Brain microvascular endothelial cell (primary cell): ENCODE data around the gene IPO13.

Experiments
- DNase-seq: peaks from one replicate; pipeline ENCODE4 v3.0.0-alpha.2; 2020
- H3K27ac ChIP-seq: fragments of 250-450 bp; sonication (Bioruptor Pico); 2 replicates; pipeline ENCODE4 v1.5.1; 2020; ENCODE audit warnings: mild to moderate bottlenecking, moderate library complexity
- H3K27me3 ChIP-seq: fragments of 250-450 bp; sonication (Bioruptor Pico); replicated peaks from 2 replicates; pipeline ENCODE4 v1.5.1; 2020; ENCODE audit warnings: mild to moderate bottlenecking
- H3K36me3 ChIP-seq: fragments of 250-450 bp; sonication (Bioruptor Pico); replicated peaks from 2 replicates; pipeline ENCODE4 v1.5.1; 2020; ENCODE audit warnings: mild to moderate bottlenecking
- H3K4me3 ChIP-seq: 2 replicates; pipeline ENCODE4 v1.5.1; 2011; ENCODE audit warnings: low read depth, mild to moderate bottlenecking, control low read depth, low read length, moderate library complexity
- in situ Hi-C: cut with HindIII; loops from 2 replicates; pipeline ENCODE4 v1.10.0; 2017; ENCODE audit warnings: low sequenced_read_pairs, low pct_ligation_motif_present
- TF ChIP-seq, protein P1 (sequence below): IDR thresholded peaks from 2 replicates; pipeline ENCODE4 v1.5.1; 2011; ENCODE audit warnings: low read depth, mild to moderate bottlenecking, moderate library complexity, low read length, control low read depth, inconsistent platforms; ENCODE audit errors: missing control alignments

The IPO13 gene

DNA sequence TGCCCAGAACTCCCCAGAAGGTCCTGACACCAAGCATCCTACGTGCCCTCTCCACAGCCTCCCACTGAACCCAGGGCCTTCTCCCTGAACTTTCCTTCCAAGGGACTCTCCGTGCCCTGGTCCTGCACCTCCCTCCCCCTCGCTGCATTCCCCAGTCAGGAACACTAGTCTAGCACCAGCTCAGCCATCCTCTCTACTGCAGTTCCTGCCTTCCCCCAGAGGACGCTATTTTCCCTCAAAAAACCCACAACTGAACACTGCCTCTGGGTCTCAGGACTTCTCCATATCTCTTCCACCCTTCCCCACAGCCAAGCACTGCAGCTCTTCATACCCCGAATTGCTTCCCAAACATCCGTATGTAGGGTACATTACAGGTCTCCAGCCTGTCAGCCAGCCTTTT, 25.7 kb upstream of the IPO13 start:
- Histone ChIP-seq H3K27me3 (no peaks in the 10 kb centered on the region), H3K4me3 (no peak overlapping the region), H3K27ac (no peak overlapping the region), H3K36me3 (no peaks in the 10 kb centered on the region)
- TF ChIP-seq, protein P1, sequence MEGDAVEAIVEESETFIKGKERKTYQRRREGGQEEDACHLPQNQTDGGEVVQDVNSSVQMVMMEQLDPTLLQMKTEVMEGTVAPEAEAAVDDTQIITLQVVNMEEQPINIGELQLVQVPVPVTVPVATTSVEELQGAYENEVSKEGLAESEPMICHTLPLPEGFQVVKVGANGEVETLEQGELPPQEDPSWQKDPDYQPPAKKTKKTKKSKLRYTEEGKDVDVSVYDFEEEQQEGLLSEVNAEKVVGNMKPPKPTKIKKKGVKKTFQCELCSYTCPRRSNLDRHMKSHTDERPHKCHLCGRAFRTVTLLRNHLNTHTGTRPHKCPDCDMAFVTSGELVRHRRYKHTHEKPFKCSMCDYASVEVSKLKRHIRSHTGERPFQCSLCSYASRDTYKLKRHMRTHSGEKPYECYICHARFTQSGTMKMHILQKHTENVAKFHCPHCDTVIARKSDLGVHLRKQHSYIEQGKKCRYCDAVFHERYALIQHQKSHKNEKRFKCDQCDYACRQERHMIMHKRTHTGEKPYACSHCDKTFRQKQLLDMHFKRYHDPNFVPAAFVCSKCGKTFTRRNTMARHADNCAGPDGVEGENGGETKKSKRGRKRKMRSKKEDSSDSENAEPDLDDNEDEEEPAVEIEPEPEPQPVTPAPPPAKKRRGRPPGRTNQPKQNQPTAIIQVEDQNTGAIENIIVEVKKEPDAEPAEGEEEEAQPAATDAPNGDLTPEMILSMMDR, result no peak
- in situ Hi-C loops, result no loop called here
- DNase-seq, result no peak

DNA sequence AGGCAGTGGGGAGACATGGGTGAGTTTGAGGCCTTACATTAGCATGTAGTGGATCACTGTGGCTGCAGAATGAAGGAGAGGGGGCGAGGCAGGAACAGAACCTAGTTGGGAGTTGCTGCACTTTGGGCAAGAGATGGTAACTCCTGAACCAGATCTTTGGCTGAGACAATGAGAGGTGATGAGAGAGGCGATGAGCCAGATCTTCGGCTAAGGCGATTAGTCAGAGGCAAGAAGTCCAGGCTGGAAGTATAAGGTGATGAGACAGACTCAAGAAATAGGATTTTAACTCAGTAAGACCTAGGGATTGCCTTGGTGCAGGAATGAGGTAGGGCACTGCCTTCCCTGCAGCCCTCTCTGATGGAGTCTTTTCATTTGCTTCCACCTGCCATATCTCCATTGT, 22.2 kb upstream of the IPO13 start:
- H3K27ac ChIP-seq, result no peak overlapping the region
- TF ChIP-seq, protein P1, result no peak
- DNase-seq, result no peak
- H3K36me3 ChIP-seq, result no peaks in the 10 kb centered on the region
- in situ Hi-C loops, result no loop called here
- H3K27me3 ChIP-seq, result no peaks in the 10 kb centered on the region
- H3K4me3 ChIP-seq, result no peak overlapping the region

DNA sequence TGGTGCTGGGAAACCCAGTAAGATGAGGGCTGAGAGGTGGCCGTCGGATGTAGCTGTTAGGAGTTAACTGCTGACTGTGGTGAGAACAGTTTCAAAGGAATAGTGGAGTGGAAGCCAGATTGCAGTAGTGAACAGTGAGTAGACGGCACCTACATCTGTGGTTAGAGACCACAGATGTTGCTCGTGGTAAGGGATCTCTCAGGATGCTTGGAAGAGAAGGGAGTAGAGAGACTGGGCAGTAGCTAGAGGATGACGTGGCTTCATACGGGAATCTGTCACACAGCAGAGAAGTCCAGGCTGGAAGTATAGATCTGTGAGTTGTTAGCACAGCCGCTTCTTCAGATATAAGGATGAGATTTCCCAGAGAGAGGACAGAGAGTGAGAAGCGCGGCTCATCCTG, 20.9 kb upstream of the IPO13 start:
- in situ Hi-C loops, result loop anchor here (25.0 kb wide), 1 partner anchor 164 kb away; no protein-coding TSS in a partner anchor
- no peak overlapping the region for H3K27ac ChIP-seq
- TF ChIP-seq, protein P1, result no peak
- no peak overlapping the region for H3K4me3 ChIP-seq
- DNase-seq, result no peak
- no peaks in the 10 kb centered on the region for H3K27me3 ChIP-seq
- peaks cover 2% of the 10 kb centered on the region for H3K36me3 ChIP-seq

DNA sequence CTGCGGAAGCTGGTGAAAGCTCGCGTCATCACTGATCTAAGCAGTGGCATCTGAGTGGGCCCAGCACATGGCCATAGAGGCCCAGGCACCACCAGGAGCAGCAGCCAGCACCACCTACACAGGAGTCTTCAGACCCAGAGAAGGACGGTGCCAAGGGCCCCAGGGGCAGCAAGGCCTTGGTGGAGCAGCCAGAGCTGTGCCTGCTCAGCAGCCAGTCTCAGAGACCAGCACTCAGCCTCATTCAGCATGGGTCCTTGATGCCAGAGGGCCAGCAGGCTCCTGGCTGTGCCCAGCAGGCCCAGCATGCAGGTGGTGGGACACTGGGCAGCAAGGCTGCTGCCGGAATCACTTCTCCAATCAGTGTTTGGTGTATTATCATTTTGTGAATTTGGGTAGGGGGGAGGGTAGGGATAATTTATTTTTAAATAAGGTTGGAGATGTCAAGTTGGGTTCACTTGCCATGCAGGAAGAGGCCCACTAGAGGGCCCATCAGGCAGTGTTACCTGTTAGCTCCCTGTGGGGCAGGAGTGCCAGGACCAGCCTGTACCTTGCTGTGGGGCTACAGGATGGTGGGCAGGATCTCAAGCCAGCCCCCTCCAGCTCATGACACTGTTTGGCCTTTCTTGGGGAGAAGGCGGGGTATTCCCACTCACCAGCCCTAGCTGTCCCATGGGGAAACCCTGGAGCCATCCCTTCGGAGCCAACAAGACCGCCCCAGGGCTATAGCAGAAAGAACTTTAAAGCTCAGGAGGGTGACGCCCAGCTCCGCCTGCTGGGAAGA, 16.4 kb upstream of the IPO13 start:
- no peak for DNase-seq
- Histone ChIP-seq H3K36me3 (peaks cover 2% of the 10 kb centered on the region), H3K27me3 (no peaks in the 10 kb centered on the region), H3K27ac (peak overlapping the region; percentile 50), H3K4me3 (no peak overlapping the region)
- in situ Hi-C loops, result loop anchor here (25.0 kb wide), 1 partner anchor 168 kb away; no protein-coding TSS in a partner anchor
- TF ChIP-seq, protein P1, result peak; percentile 57

DNA sequence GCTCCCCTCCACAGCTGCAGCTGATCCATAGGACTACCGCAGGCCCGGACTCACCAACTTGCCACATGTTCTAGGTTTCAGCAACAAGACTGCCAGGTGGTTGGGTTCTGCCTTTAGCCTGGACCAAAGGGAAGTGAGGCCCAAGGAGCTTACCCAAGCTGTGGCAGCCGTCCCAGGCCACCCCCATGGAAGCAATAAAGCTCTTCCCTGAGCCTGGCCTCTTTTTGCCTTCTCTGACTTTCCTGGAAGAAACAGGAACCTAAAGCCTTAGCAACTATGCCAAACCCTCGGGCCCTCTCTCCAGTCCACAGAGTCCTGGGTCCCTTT, 15.8 kb upstream of the IPO13 start:
- in situ Hi-C loops, result loop anchor here (25.0 kb wide), 1 partner anchor 169 kb away; no protein-coding TSS in a partner anchor
- no peak overlapping the region for H3K4me3 ChIP-seq
- H3K27ac ChIP-seq, result no peak overlapping the region
- TF ChIP-seq, protein P1, result no peak
- H3K36me3 ChIP-seq, result peaks cover 2% of the 10 kb centered on the region
- DNase-seq, result no peak
- H3K27me3 ChIP-seq, result no peaks in the 10 kb centered on the region
